HEK293 (cell line): ENCODE data around the gene MBD6.

Experiments
- BCL6B ChIP-seq: fragments of 450-650 bp; formaldehyde crosslinking; IDR thresholded peaks from 2 replicates; pipeline ENCODE4 v1.5.1; 2017; ENCODE audit warnings: missing biosample characterization, missing genetic modification characterization
- PRDM4 ChIP-seq: fragments of 450-650 bp; formaldehyde crosslinking; IDR thresholded peaks from 2 replicates; pipeline ENCODE4 v1.5.1; 2017; ENCODE audit warnings: missing biosample characterization, missing genetic modification characterization
- SP3 ChIP-seq: fragments of 450-650 bp; formaldehyde crosslinking; IDR thresholded peaks from 2 replicates; pipeline ENCODE4 v1.5.1; 2016; ENCODE audit warnings: missing biosample characterization, missing genetic modification characterization
- YY1 ChIP-seq: fragments of 450-650 bp; formaldehyde crosslinking; IDR thresholded peaks from 2 replicates; pipeline ENCODE4 v1.5.1; 2018; ENCODE audit warnings: missing biosample characterization, missing genetic modification characterization
- ZBTB49 ChIP-seq: fragments of 450-650 bp; formaldehyde crosslinking; IDR thresholded peaks from 2 replicates; pipeline ENCODE4 v1.5.1; 2016; ENCODE audit warnings: missing biosample characterization, missing genetic modification characterization, low read depth
- ZFP37 ChIP-seq: fragments of 450-650 bp; formaldehyde crosslinking; IDR thresholded peaks from 2 replicates; pipeline ENCODE4 v1.5.1; 2016; ENCODE audit warnings: missing biosample characterization, missing genetic modification characterization
- ZNF175 ChIP-seq: fragments of 450-650 bp; formaldehyde crosslinking; IDR thresholded peaks from 2 replicates; pipeline ENCODE4 v1.5.1; 2016; ENCODE audit warnings: missing biosample characterization, missing genetic modification characterization
- ZNF280C ChIP-seq: fragments of 450-650 bp; formaldehyde crosslinking; IDR thresholded peaks from 2 replicates; pipeline ENCODE4 v1.5.1; 2016; ENCODE audit warnings: missing biosample characterization, missing genetic modification characterization
- ZNF280D ChIP-seq: fragments of 450-650 bp; formaldehyde crosslinking; IDR thresholded peaks from 2 replicates; pipeline ENCODE4 v1.5.1; 2016; ENCODE audit warnings: missing biosample characterization, missing genetic modification characterization
- ZNF362 ChIP-seq: fragments of 450-650 bp; formaldehyde crosslinking; IDR thresholded peaks from 2 replicates; pipeline ENCODE4 v1.5.1; 2016; ENCODE audit warnings: missing biosample characterization, missing genetic modification characterization
- ZNF394 ChIP-seq: fragments of 450-650 bp; formaldehyde crosslinking; IDR thresholded peaks from 2 replicates; pipeline ENCODE4 v1.5.1; 2016; ENCODE audit warnings: missing biosample characterization, missing genetic modification characterization, mild to moderate bottlenecking, moderate library complexity, borderline replicate concordance
- ZNF404 ChIP-seq: fragments of 450-650 bp; formaldehyde crosslinking; IDR thresholded peaks from 2 replicates; pipeline ENCODE4 v1.5.1; 2017; ENCODE audit warnings: missing biosample characterization, missing genetic modification characterization
- ZNF449 ChIP-seq: fragments of 450-650 bp; formaldehyde crosslinking; IDR thresholded peaks from 2 replicates; pipeline ENCODE4 v1.5.1; 2017; ENCODE audit warnings: missing biosample characterization, mild to moderate bottlenecking, missing genetic modification characterization, moderate library complexity
- ZNF514 ChIP-seq: fragments of 450-650 bp; formaldehyde crosslinking; IDR thresholded peaks from 2 replicates; pipeline ENCODE4 v1.5.1; 2016; ENCODE audit warnings: missing biosample characterization, missing genetic modification characterization
- ZNF530 ChIP-seq: fragments of 450-650 bp; formaldehyde crosslinking; IDR thresholded peaks from 2 replicates; pipeline ENCODE4 v1.5.1; 2016; ENCODE audit warnings: low read depth, missing biosample characterization, missing genetic modification characterization
- ZNF645 ChIP-seq: fragments of 450-650 bp; formaldehyde crosslinking; IDR thresholded peaks from 2 replicates; pipeline ENCODE4; 2016; ENCODE audit warnings: missing biosample characterization, missing genetic modification characterization
- ZNF664 ChIP-seq: fragments of 450-650 bp; formaldehyde crosslinking; IDR thresholded peaks from 2 replicates; pipeline ENCODE4 v1.5.1; 2016; ENCODE audit warnings: missing biosample characterization, missing genetic modification characterization
- ZNF785 ChIP-seq: fragments of 450-650 bp; formaldehyde crosslinking; IDR thresholded peaks from 2 replicates; pipeline ENCODE4 v1.5.1; 2016; ENCODE audit warnings: missing biosample characterization, missing genetic modification characterization
- ZNF791 ChIP-seq: fragments of 450-650 bp; formaldehyde crosslinking; IDR thresholded peaks from 2 replicates; pipeline ENCODE4 v1.5.1; 2016; ENCODE audit warnings: missing biosample characterization, missing genetic modification characterization
- ZNF830 ChIP-seq: fragments of 450-650 bp; IDR thresholded peaks from 2 replicates; pipeline ENCODE4 v1.5.0; 2018; ENCODE audit warnings: missing biosample characterization, missing genetic modification characterization, low read depth, mild to moderate bottlenecking, moderate library complexity
- ZSCAN23 ChIP-seq: fragments of 450-650 bp; formaldehyde crosslinking; IDR thresholded peaks from 2 replicates; pipeline ENCODE4 v1.5.1; 2016; ENCODE audit warnings: missing biosample characterization, missing genetic modification characterization
- ZSCAN30 ChIP-seq: fragments of 450-650 bp; IDR thresholded peaks from 2 replicates; pipeline ENCODE4 v1.5.1; 2018; ENCODE audit warnings: missing biosample characterization, mild to moderate bottlenecking, missing genetic modification characterization, moderate library complexity

The MBD6 gene

GRCh38 chr12:57522887-57523705 is 472 bp downstream of the MBD6 start (continued):
- no peak for TF ChIP-seq PRDM4 (tag by site-specific recombination)
- TF ChIP-seq ZNF514, result no peak
- TF ChIP-seq SP3 (tag by site-specific recombination), result peak; percentile 75
- peak; percentile 12; the same call in 1 of the 2 replicates for TF ChIP-seq ZSCAN30 (tag by site-specific recombination)
- no peak for TF ChIP-seq ZNF280C (tag by site-specific recombination)
- TF ChIP-seq ZNF449 (tag by site-specific recombination), result no peak
- TF ChIP-seq ZNF530 (tag by site-specific recombination), result no peak
- 0 out of 2 replicates have a peak, but pooled peaks have one; percentile 35 for TF ChIP-seq ZNF394 (tag by site-specific recombination)
- no peak for TF ChIP-seq ZNF664 (tag by site-specific recombination)
- no peak for TF ChIP-seq ZNF830 (tag by site-specific recombination)
- TF ChIP-seq ZNF791 (tag by site-specific recombination), result no peak
- TF ChIP-seq ZNF280D, result no peak
- TF ChIP-seq BCL6B (tag by site-specific recombination), result no peak
- no peak for TF ChIP-seq ZNF175 (tag by site-specific recombination)
- no peak for TF ChIP-seq ZNF362 (tag by site-specific recombination)
- TF ChIP-seq ZNF645, result no peak
- TF ChIP-seq YY1, result no peak
- no peak for TF ChIP-seq ZSCAN23 (tag by site-specific recombination)
- no peak for TF ChIP-seq ZFP37
- no peak for TF ChIP-seq ZNF785 (tag by site-specific recombination)
- TF ChIP-seq ZNF404 (tag by site-specific recombination), result no peak
- TF ChIP-seq ZBTB49 (tag by site-specific recombination), result no peak
